K562 (cell line): ENCODE data around the gene CACNA1A. TPM values are rescaled to one million over a fixed set of nuclear protein-coding genes. Genes with fewer than 3 reads are reported as not detected.

Source experiments
- ATAC-seq: fragments of 200-7000 bp; cut with Tn5 transposase; 3 replicates; pipeline ENCODE4 v1.9.1; 2020; ENCODE audit warnings: moderate library complexity
- BruUV-seq: library from RNA; stranded (reverse); fragments of 400-500 nt; replicated peaks from 2 replicates; lab custom pipeline; 2021; lab: Mats Ljungman, UMichigan
- CTCF ChIA-PET: fragments of 300-600 bp; formaldehyde crosslinking; extraction: SDS; loops from one replicate; lab custom pipeline; 2021; ENCODE audit warnings: low intra/inter-chr PET ratio; lab: Yijun Ruan, JAX
- POLR2A ChIA-PET: fragments of 300-600, 350-650 bp; sonication (Branson Sonifier 250); formaldehyde crosslinking; extraction: SDS; loops from one replicate; lab custom pipeline; 2021; ENCODE audit warnings: antibody characterized with exemption, inconsistent platforms; lab: Yijun Ruan, JAX
- DNase-seq, 4 experiments: peaks; one replicate each; pipeline versions ENCODE4 v3.0.0 to v3.0.0-alpha.2; 2011 to 2018; ENCODE audit warnings: low spot score in 3 of 4, mixed read lengths in 3 of 4; ENCODE audit errors: extremely low read depth in 1 of 4
- FAIRE-seq: peaks from 2 replicates; lab custom pipeline; 2011; peaks lifted over from hg19 to GRCh38; lab: Jason Lieb, UNC
- H2AFZ ChIP-seq: 2 replicates; pipeline ENCODE4 v1.6.0; 2011; ENCODE audit warnings: low read depth, low read length, control low read depth, inconsistent platforms
- H3K27ac ChIP-seq: fragments of 200-600 bp; 3 replicates; pipeline ENCODE4 v1.8.0; 2011; ENCODE audit warnings: low read depth, mild to moderate bottlenecking, control low read depth, inconsistent platforms, low read length, moderate library complexity, mixed read lengths; ENCODE audit errors: extremely low read depth
- H3K27me3 ChIP-seq, 2 experiments: fragments of 300-600 bp in 1 of 2; 2 replicates in 1 of 2; 3 replicates in 1 of 2; pipeline versions ENCODE4 v1.6.0 to v1.8.0; 2011; ENCODE audit warnings: inconsistent platforms in 2 of 2, low read length in 2 of 2, mild to moderate bottlenecking in 1 of 2, mixed read lengths in 1 of 2, moderate library complexity in 1 of 2; ENCODE audit not compliant: control insufficient read depth in 2 of 2, insufficient read depth in 2 of 2
- H3K36me3 ChIP-seq: fragments of 300-600 bp; 3 replicates; pipeline ENCODE4 v1.8.0; 2011; ENCODE audit warnings: mild to moderate bottlenecking, low read length, inconsistent platforms; ENCODE audit not compliant: control insufficient read depth, insufficient read depth
- H3K4me1 ChIP-seq, 2 experiments: fragments of 200-600 bp in 1 of 2; replicated peaks in 1 of 2; 2 replicates in 1 of 2; 3 replicates in 1 of 2; pipeline versions ENCODE4 v1.5.1 to v1.8.0; 2011; ENCODE audit warnings: inconsistent platforms in 2 of 2, low read length in 2 of 2, mild to moderate bottlenecking in 1 of 2, mixed read lengths in 1 of 2, moderate library complexity in 1 of 2; ENCODE audit not compliant: control insufficient read depth in 2 of 2, insufficient read depth in 2 of 2
- H3K4me2 ChIP-seq: 2 replicates; pipeline ENCODE4 v1.6.1; 2011; ENCODE audit warnings: low read length, control low read depth, inconsistent platforms, mixed read lengths; ENCODE audit not compliant: insufficient read depth
- H3K4me3 ChIP-seq: fragments of 200-600 bp; sonication (generic), shearing (Covaris generic); 2 replicates; pipeline ENCODE4 v1.5.1; 2016; ENCODE audit warnings: control low read depth, inconsistent platforms
- H3K79me2 ChIP-seq: fragments of 200-600 bp; 3 replicates; pipeline ENCODE4 v1.8.0; 2011; ENCODE audit warnings: low read length, inconsistent platforms; ENCODE audit not compliant: control insufficient read depth, insufficient read depth
- H3K9ac ChIP-seq, 2 experiments: 2 replicates each; pipeline versions ENCODE4 v1.6.0 to v1.6.1; 2011; ENCODE audit warnings: low read depth in 2 of 2, low read length in 2 of 2, control low read depth in 1 of 2, inconsistent platforms in 1 of 2, mild to moderate bottlenecking in 1 of 2, mixed read lengths in 1 of 2; ENCODE audit not compliant: insufficient read depth in 1 of 2
- H3K9me1 ChIP-seq: one replicate; pipeline ENCODE4 v1.6.0; 2011; ENCODE audit warnings: inconsistent platforms, mild to moderate bottlenecking, low read length, moderate library complexity; ENCODE audit not compliant: control insufficient read depth, insufficient read depth
- H3K9me3 ChIP-seq: replicated peaks from 2 replicates; pipeline ENCODE4 v1.5.1; 2011; ENCODE audit warnings: low read depth, low read length, inconsistent platforms; ENCODE audit not compliant: control insufficient read depth, insufficient read depth
- H4K20me1 ChIP-seq: replicated peaks from 2 replicates; pipeline ENCODE4 v1.6.1; 2011; ENCODE audit warnings: low read length, inconsistent platforms, mixed read lengths; ENCODE audit not compliant: control insufficient read depth, insufficient read depth
- CEBPG ChIP-seq, 3 experiments: fragments of 200-800 bp in 1 of 3; sonication (Bioruptor generic) in 1 of 3; sonication (generic) in 1 of 3; formaldehyde crosslinking in 1 of 3; IDR thresholded peaks in 2 of 3; conservative IDR thresholded peaks in 1 of 3; 2 replicates each; pipeline versions ENCODE4 v1.6.1 to v1.8.0; 2016 to 2022; ENCODE audit warnings: missing compliant biosample characterization in 2 of 3, missing genetic modification characterization in 2 of 3, mild to moderate bottlenecking in 1 of 3, missing genetic modification reagents in 1 of 3
- CREM ChIP-seq: IDR thresholded peaks from 2 replicates; pipeline ENCODE4 v1.6.1; 2014; ENCODE audit warnings: antibody characterized with exemption, low read depth
- E2F5 ChIP-seq: sonication (generic); formaldehyde crosslinking; IDR thresholded peaks from 2 replicates; pipeline ENCODE4 v1.8.0; 2022; ENCODE audit warnings: mild to moderate bottlenecking, missing genetic modification reagents
- FOXO4 ChIP-seq: fragments of 450-650 bp; formaldehyde crosslinking; IDR thresholded peaks from 2 replicates; pipeline ENCODE4 v1.4.0; 2020; ENCODE audit warnings: mild to moderate bottlenecking, moderate library complexity
- HDAC2 ChIP-seq: fragments of 450-650 bp; IDR thresholded peaks from 2 replicates; pipeline ENCODE4 v1.6.1; 2016; ENCODE audit warnings: mild to moderate bottlenecking
- KAT2B ChIP-seq: IDR thresholded peaks from one replicate; pipeline ENCODE4 v1.6.1; 2012; ENCODE audit warnings: low read depth, mild to moderate bottlenecking, control low read depth, inconsistent platforms, low read length, moderate library complexity
- KLF13 ChIP-seq: fragments of 450-650 bp; IDR thresholded peaks from 2 replicates; pipeline ENCODE4 v1.6.1; 2016; ENCODE audit warnings: missing genetic modification characterization, low read depth, mild to moderate bottlenecking, missing compliant biosample characterization, moderate library complexity, borderline replicate concordance
- NR2C2 ChIP-seq, 2 experiments: fragments of 200-800 bp in 1 of 2; sonication (Bioruptor generic) in 1 of 2; sonication (generic) in 1 of 2; formaldehyde crosslinking in 1 of 2; IDR thresholded peaks; 2 replicates each; pipeline versions ENCODE4 v1.6.1 to v1.8.0; 2016 to 2022; ENCODE audit warnings: mild to moderate bottlenecking in 1 of 2, missing compliant biosample characterization in 1 of 2, missing genetic modification characterization in 1 of 2, missing genetic modification reagents in 1 of 2
- PCBP2 ChIP-seq: fragments of 200-400 bp; formaldehyde crosslinking; IDR thresholded peaks from 2 replicates; pipeline ENCODE4 v1.6.1; 2018; ENCODE audit warnings: low read length, low read depth, mild to moderate bottlenecking, moderate library complexity; ENCODE audit not compliant: poor library complexity, severe bottlenecking
- RBM25 ChIP-seq: fragments of 200-400 bp; formaldehyde crosslinking; IDR thresholded peaks from 2 replicates; pipeline ENCODE4 v1.6.1; 2018; ENCODE audit warnings: low read length, low read depth, moderate library complexity; ENCODE audit not compliant: severe bottlenecking
- RFX7 ChIP-seq: fragments of 250-450 bp; sonication (Bioruptor Pico); IDR thresholded peaks from 2 replicates; pipeline ENCODE4 v1.5.1; 2021; ENCODE audit warnings: mild to moderate bottlenecking
- SMARCE1 ChIP-seq: fragments of 450-650 bp; IDR thresholded peaks from 2 replicates; pipeline ENCODE4 v1.7.1; 2016; ENCODE audit warnings: mild to moderate bottlenecking
- SUPT5H ChIP-seq: fragments of 450-650 bp; IDR thresholded peaks from 2 replicates; pipeline ENCODE4 v1.6.1; 2016
- TAF1 ChIP-seq: IDR thresholded peaks from 2 replicates; pipeline ENCODE4 v1.6.1; 2011; ENCODE audit warnings: mild to moderate bottlenecking, low read length, moderate library complexity; ENCODE audit not compliant: insufficient read depth, control insufficient read depth, severe bottlenecking; ENCODE audit errors: extremely low read depth
- USF2 ChIP-seq: sonication (generic); formaldehyde crosslinking; IDR thresholded peaks from 2 replicates; pipeline ENCODE4 v1.5.0; 2020; ENCODE audit warnings: missing genetic modification reagents
- ZKSCAN8 ChIP-seq: fragments of 200-800 bp; sonication (Bioruptor generic); IDR thresholded peaks from 2 replicates; pipeline ENCODE4 v1.6.1; 2016; ENCODE audit warnings: missing genetic modification characterization, missing compliant biosample characterization
- ZNF3 ChIP-seq: fragments of 250-450 bp; sonication (Bioruptor Pico); IDR thresholded peaks from 2 replicates; pipeline ENCODE4 v1.5.0; 2021; ENCODE audit warnings: mild to moderate bottlenecking, moderate library complexity
- WGBS: fragments of 100-300 bp; shearing (Covaris generic); methylation state at CpG from one replicate; pipeline ENCODE4 v1.1.6; 2016; ENCODE audit warnings: low coverage, mixed read lengths; ENCODE audit not compliant: insufficient coverage; ENCODE audit errors: missing lambda C conversion rate; 5-methylcytosine and 5-hydroxymethylcytosine counted together
- in situ Hi-C: fragments of 300-500 bp; cut with MboI; formaldehyde crosslinking; loops from 4 replicates; pipeline ENCODE4 v1.15.0; 2018; ENCODE audit warnings: inconsistent platforms, mixed read lengths
- intact Hi-C: fragments of 100-400 bp; cut with micrococcal nuclease; formaldehyde crosslinking; loops from 2 replicates; pipeline ENCODE4 v1.14.2; 2022
- polyA plus RNA-seq, 8 experiments: library from polyadenylated mRNA; depleted of rRNA in 4 of 8; stranded (reverse) in 5 of 8; unstranded in 3 of 8; fragments of >200 nt; fragmentation: Nextera tagmentation in 2 of 8; fragmentation: Illumina TruSeq in 1 of 8; extraction: Ambion mirVana in 2 of 8; extraction: Trizol in 1 of 8; gene quantifications; 2 replicates each; pipeline versions ENCODE4 v1.2.1 to v1.2.3, GENCODE V29; 2011 to 2014; ENCODE audit warnings: inconsistent platforms in 1 of 8, missing spikeins in 1 of 8
- total RNA-seq, 7 experiments: library from RNA; depleted of rRNA in 6 of 7; stranded (reverse); fragments of >200 nt in 6 of 7; fragmentation: Illumina TruSeq in 2 of 7; extraction: Trizol in 2 of 7; gene quantifications; 2 replicates each; pipeline versions ENCODE4 v1.2.1 to v1.2.3, GENCODE V29; 2011 to 2021; ENCODE audit warnings: low replicate concordance in 1 of 7

CACNA1A gene
- total and polyA plus RNA-seq, 9 of the 15 experiments (the other 6 are each of a cell fraction or from before 2014, with no cell fraction given) = 0.03 to 0.20 (median 0.09) TPM; not detected in 1

- FAIRE-seq = no peak
- H3K4me2 ChIP-seq = peak overlapping the region; percentile 23; the same call in 1 of the 2 replicates
- no TSS peak for BruUV-seq
- in situ Hi-C loops (no loop called here), intact Hi-C loops (loop anchor here (5.0 kb wide), 1 partner anchor 284 kb away; no protein-coding TSS in a partner anchor)
- WGBS = 11% methylated on average over 9 of the region's 9 CpGs
- no peaks in the 10 kb centered on the region for H3K36me3 ChIP-seq
- POLR2A ChIA-PET = no interaction called here
- CTCF ChIA-PET = interaction anchor here (1.8 to 2.0 kb wide), 2 partner anchors 17 to 66 kb away, joined by 5 to 16 read pairs; no protein-coding TSS in a partner anchor
- no peak overlapping the region; the same call in 1 of the 2 replicates for H2AFZ ChIP-seq
- peaks cover 19 to 40% of the 10 kb centered on the region in 2 experiments; a peak in 4 of 5 replicates for H3K27me3 ChIP-seq
- peaks cover 2% of the 10 kb centered on the region for H3K9me3 ChIP-seq
- no peak overlapping the region; the same call in 2 of the 3 replicates for H3K27ac ChIP-seq
- no peaks in the 10 kb centered on the region for H3K9me1 ChIP-seq
- peak; percentile 36 to 65 (median 51) for DNase-seq
- H4K20me1 ChIP-seq = no peaks in the 10 kb centered on the region; the same call in 1 of the 2 replicates
- ATAC-seq = no peak; the same call in 2 of the 3 replicates
- H3K79me2 ChIP-seq = no peaks in the 10 kb centered on the region
- peak overlapping the region in 1 of 2 experiments; percentile 54; a peak in 1 of 4 replicates for H3K9ac ChIP-seq
- no peak overlapping the region for H3K4me3 ChIP-seq
- H3K4me1 ChIP-seq = peaks cover 3 to 4% of the 10 kb centered on the region in 2 experiments; a peak in 2 of 5 replicates
- TF ChIP-seq CEBPG (CRISPR knock-in tag; IDR thresholded peaks at IDR 0.05) (no peak), CEBPG (tag; conservative IDR thresholded peaks at IDR 0.05 in 1 of 2, IDR thresholded peaks at IDR 0.05 in 1 of 2) (no peak), SMARCE1 (peak; percentile 71; the same call in 1 of the 2 replicates), SUPT5H (no peak), ZNF3 (CRISPR knock-in tag) (no peak), RFX7 (CRISPR knock-in tag) (no peak), KLF13 (no peak), USF2 (peak; percentile 43; the same call in 1 of the 2 replicates), CREM (0 out of 2 replicates have a peak, but pooled peaks have one; percentile 3), PCBP2 (no peak), E2F5 (CRISPR knock-in tag) (no peak), RBM25 (no peak), KAT2B (no peak), ZKSCAN8 (CRISPR knock-in tag) (no peak), NR2C2 (CRISPR knock-in tag; IDR thresholded peaks at IDR 0.05) (no peak), NR2C2 (tag; IDR thresholded peaks at IDR 0.05) (no peak; the same call in 1 of the 2 replicates), FOXO4 (CRISPR knock-in tag) (no peak), HDAC2 (no peak), TAF1 (no peak)
Observed at GRCh38 chr19:13260883-13261653, 245.2 kb downstream of the CACNA1A start.
